K562 (cell line): Measurements from ENCODE around the gene CLSTN1. TPM values are rescaled to one million over a fixed set of nuclear protein-coding genes. Genes with fewer than 3 reads are reported as not detected.

ENCODE experiments used
- ESRRB ChIP-seq: fragments of 250-450 bp; sonication (Bioruptor Pico); IDR thresholded peaks from 2 replicates; pipeline ENCODE4 v1.5.0; 2020; ENCODE audit warnings: mild to moderate bottlenecking, moderate library complexity, borderline replicate concordance
- ETV6 ChIP-seq, 3 experiments: fragments of 150-350 bp in 1 of 3; sonication (generic) in 1 of 3; formaldehyde crosslinking in 1 of 3; IDR thresholded peaks; 2 replicates each; pipeline versions ENCODE4 v1.6.1 to v1.8.0; 2014 to 2022; ENCODE audit warnings: borderline replicate concordance in 2 of 3, low read depth in 2 of 3, antibody characterized with exemption in 1 of 3, low read length in 1 of 3, mild to moderate bottlenecking in 1 of 3, missing genetic modification reagents in 1 of 3
- FOXJ2 ChIP-seq: fragments of 200-800 bp; sonication (Bioruptor generic); IDR thresholded peaks from 2 replicates; pipeline ENCODE4 v1.6.1; 2016; ENCODE audit warnings: missing genetic modification characterization, missing compliant biosample characterization
- FUS ChIP-seq: fragments of 200-400 bp; formaldehyde crosslinking; optimal IDR thresholded peaks from 2 replicates; pipeline ENCODE3; 2017; ENCODE audit warnings: low read depth, low read length
- MCM7 ChIP-seq, 2 experiments: fragments of 450-650 bp; IDR thresholded peaks; 2 replicates each; pipeline ENCODE4 v1.6.1; 2016 to 2018
- NCOA1 ChIP-seq: fragments of 450-650 bp; IDR thresholded peaks from 2 replicates; pipeline ENCODE4 v1.6.1; 2016; ENCODE audit warnings: low read depth
- NFRKB ChIP-seq: fragments of 450-650 bp; IDR thresholded peaks from 2 replicates; pipeline ENCODE4 v1.6.1; 2016; ENCODE audit warnings: low read depth
- RB1 ChIP-seq: fragments of 450-650 bp; IDR thresholded peaks from 2 replicates; pipeline ENCODE4 v1.6.1; 2017; ENCODE audit warnings: low read depth, mild to moderate bottlenecking
- RHOXF2B ChIP-seq: fragments of 250-450 bp; sonication (Bioruptor Pico); conservative IDR thresholded peaks from 2 replicates; pipeline ENCODE4 v1.5.1; 2021
- RNF2 ChIP-seq: sonication (generic); IDR thresholded peaks from 2 replicates; pipeline ENCODE4 v1.6.1; 2016
- SAP30 ChIP-seq: fragments of 200-600 bp; sonication (generic); IDR thresholded peaks from 2 replicates; pipeline ENCODE4 v1.6.1; 2012; ENCODE audit warnings: borderline replicate concordance, low read depth, mild to moderate bottlenecking, moderate library complexity, low read length, control low read depth, inconsistent platforms; ENCODE audit not compliant: insufficient read depth, poor library complexity, severe bottlenecking
- SIN3A ChIP-seq, 2 experiments: fragments of 150-350 bp in 1 of 2; IDR thresholded peaks; 2 replicates each; pipeline ENCODE4 v1.6.1; 2011 to 2016; ENCODE audit warnings: borderline replicate concordance in 2 of 2, low read depth in 2 of 2, low read length in 2 of 2, mild to moderate bottlenecking in 2 of 2, moderate library complexity in 2 of 2; ENCODE audit not compliant: control insufficient read depth in 1 of 2
- SREBF2 ChIP-seq: sonication (generic); formaldehyde crosslinking; IDR thresholded peaks from 2 replicates; pipeline ENCODE4 v1.4.0; 2020; ENCODE audit warnings: mild to moderate bottlenecking, missing genetic modification reagents
- ZBTB12 ChIP-seq: fragments of 250-450 bp; sonication (Bioruptor Pico); IDR thresholded peaks from 2 replicates; pipeline ENCODE4 v1.4.0; 2020
- ZNF175 ChIP-seq: fragments of 200-800 bp; sonication (Bioruptor generic); IDR thresholded peaks from 2 replicates; pipeline ENCODE4 v1.6.1; 2016; ENCODE audit warnings: low read depth, mild to moderate bottlenecking, missing genetic modification characterization, missing compliant biosample characterization
- ZNF263 ChIP-seq: sonication (generic); formaldehyde crosslinking; IDR thresholded peaks from 2 replicates; pipeline ENCODE4 v1.8.0; 2022; ENCODE audit warnings: mild to moderate bottlenecking, missing genetic modification reagents, borderline replicate concordance
- ZNF695 ChIP-seq: fragments of 450-650 bp; formaldehyde crosslinking; IDR thresholded peaks from 2 replicates; pipeline ENCODE4 v1.4.0; 2020; ENCODE audit warnings: mild to moderate bottlenecking, moderate library complexity
- polyA plus RNA-seq, 8 experiments: library from polyadenylated mRNA; depleted of rRNA in 4 of 8; stranded (reverse) in 5 of 8; unstranded in 3 of 8; fragments of >200 nt; fragmentation: Nextera tagmentation in 2 of 8; fragmentation: Illumina TruSeq in 1 of 8; extraction: Ambion mirVana in 2 of 8; extraction: Trizol in 1 of 8; gene quantifications; 2 replicates each; pipeline versions ENCODE4 v1.2.1 to v1.2.3, GENCODE V29; 2011 to 2014; ENCODE audit warnings: inconsistent platforms in 1 of 8, missing spikeins in 1 of 8
- total RNA-seq, 7 experiments: library from RNA; depleted of rRNA in 6 of 7; stranded (reverse); fragments of >200 nt in 6 of 7; fragmentation: Illumina TruSeq in 2 of 7; extraction: Trizol in 2 of 7; gene quantifications; 2 replicates each; pipeline versions ENCODE4 v1.2.1 to v1.2.3, GENCODE V29; 2011 to 2021; ENCODE audit warnings: low replicate concordance in 1 of 7
- TF ChIP-seq, protein P1 (sequence below): IDR thresholded peaks from 2 replicates; pipeline ENCODE4 v1.6.1; 2014; ENCODE audit warnings: antibody characterized with exemption
- TF ChIP-seq, protein P2 (sequence below): fragments of 200-800 bp; sonication (Bioruptor generic); IDR thresholded peaks from 2 replicates; pipeline ENCODE4 v1.6.1; 2016; ENCODE audit warnings: missing genetic modification characterization, missing compliant biosample characterization

Gene CLSTN1
- total and polyA plus RNA-seq, 9 of the 15 experiments (the other 6 are each of a cell fraction or from before 2014, with no cell fraction given) = 1.1 to 32.5 (median 13.3) TPM

DNA sequence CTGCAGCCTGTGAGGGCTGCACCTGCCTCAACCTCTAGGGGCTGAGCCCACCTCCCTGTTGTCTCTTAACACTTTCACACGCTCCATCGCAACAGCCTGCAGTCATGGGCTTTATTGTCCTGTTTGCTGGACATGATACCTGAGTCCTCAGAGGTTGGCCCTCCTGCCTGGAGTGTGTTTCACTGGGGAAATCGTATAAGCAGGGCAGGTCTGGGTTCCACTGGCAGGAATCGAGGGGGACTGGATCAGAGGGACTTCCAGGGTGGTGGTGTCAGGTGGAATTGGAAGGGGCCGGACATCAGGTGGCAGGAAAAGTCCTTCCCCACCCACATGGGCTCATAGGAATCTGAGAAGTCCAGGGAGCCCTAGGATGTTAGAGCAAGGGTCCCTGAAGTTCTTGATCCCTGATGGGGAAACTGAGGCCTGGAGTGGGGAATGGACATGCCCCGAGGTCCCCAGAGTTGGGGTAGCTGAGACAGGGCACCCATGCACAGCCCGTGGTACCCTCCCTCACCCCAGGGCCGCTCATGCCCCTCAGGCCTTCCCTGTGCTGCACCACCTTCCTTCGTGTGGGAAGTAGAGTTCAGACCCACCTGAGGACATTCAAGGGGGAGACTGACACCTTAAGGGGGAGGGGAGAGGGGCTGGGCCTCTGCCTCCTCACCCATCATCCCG lies 105.6 kb downstream of the CLSTN1 start (continued):
- 0 out of 2 replicates have a peak, but pooled peaks have one; percentile 8 for TF ChIP-seq ZBTB12 (CRISPR knock-in tag)
- peak; percentile 36; the same call in 1 of the 2 replicates for TF ChIP-seq ESRRB
- TF ChIP-seq RB1 = no peak
- TF ChIP-seq SAP30 = no peak
- TF ChIP-seq NCOA1 = 0 out of 2 replicates have a peak, but pooled peaks have one; percentile 6
- TF ChIP-seq FUS = no peak
- no peak for TF ChIP-seq SREBF2 (CRISPR knock-in tag)
- TF ChIP-seq ETV6 (IDR thresholded peaks at IDR 0.05; ENCODE audit: borderline replicate concordance in 1 of 2, low read depth in 2 of 2, low read length in 1 of 2) = 0 out of 4 replicates have a peak, but pooled peaks of 1 of the 2 experiments have one; percentile 14
- no peak for TF ChIP-seq ETV6 (CRISPR knock-in tag; IDR thresholded peaks at IDR 0.05; ENCODE audit: borderline replicate concordance)
- no peak for TF ChIP-seq ZNF695 (CRISPR knock-in tag)
- TF ChIP-seq ZNF263 (CRISPR knock-in tag) = no peak; the same call in 1 of the 2 replicates
- TF ChIP-seq, protein P1, sequence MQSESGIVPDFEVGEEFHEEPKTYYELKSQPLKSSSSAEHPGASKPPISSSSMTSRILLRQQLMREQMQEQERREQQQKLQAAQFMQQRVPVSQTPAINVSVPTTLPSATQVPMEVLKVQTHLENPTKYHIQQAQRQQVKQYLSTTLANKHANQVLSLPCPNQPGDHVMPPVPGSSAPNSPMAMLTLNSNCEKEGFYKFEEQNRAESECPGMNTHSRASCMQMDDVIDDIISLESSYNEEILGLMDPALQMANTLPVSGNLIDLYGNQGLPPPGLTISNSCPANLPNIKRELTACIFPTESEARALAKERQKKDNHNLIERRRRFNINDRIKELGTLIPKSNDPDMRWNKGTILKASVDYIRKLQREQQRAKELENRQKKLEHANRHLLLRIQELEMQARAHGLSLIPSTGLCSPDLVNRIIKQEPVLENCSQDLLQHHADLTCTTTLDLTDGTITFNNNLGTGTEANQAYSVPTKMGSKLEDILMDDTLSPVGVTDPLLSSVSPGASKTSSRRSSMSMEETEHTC = no peak
- 0 out of 2 replicates have a peak, but pooled peaks have one; percentile 67 for TF ChIP-seq RHOXF2B (CRISPR knock-in tag)
- TF ChIP-seq, protein P2, sequence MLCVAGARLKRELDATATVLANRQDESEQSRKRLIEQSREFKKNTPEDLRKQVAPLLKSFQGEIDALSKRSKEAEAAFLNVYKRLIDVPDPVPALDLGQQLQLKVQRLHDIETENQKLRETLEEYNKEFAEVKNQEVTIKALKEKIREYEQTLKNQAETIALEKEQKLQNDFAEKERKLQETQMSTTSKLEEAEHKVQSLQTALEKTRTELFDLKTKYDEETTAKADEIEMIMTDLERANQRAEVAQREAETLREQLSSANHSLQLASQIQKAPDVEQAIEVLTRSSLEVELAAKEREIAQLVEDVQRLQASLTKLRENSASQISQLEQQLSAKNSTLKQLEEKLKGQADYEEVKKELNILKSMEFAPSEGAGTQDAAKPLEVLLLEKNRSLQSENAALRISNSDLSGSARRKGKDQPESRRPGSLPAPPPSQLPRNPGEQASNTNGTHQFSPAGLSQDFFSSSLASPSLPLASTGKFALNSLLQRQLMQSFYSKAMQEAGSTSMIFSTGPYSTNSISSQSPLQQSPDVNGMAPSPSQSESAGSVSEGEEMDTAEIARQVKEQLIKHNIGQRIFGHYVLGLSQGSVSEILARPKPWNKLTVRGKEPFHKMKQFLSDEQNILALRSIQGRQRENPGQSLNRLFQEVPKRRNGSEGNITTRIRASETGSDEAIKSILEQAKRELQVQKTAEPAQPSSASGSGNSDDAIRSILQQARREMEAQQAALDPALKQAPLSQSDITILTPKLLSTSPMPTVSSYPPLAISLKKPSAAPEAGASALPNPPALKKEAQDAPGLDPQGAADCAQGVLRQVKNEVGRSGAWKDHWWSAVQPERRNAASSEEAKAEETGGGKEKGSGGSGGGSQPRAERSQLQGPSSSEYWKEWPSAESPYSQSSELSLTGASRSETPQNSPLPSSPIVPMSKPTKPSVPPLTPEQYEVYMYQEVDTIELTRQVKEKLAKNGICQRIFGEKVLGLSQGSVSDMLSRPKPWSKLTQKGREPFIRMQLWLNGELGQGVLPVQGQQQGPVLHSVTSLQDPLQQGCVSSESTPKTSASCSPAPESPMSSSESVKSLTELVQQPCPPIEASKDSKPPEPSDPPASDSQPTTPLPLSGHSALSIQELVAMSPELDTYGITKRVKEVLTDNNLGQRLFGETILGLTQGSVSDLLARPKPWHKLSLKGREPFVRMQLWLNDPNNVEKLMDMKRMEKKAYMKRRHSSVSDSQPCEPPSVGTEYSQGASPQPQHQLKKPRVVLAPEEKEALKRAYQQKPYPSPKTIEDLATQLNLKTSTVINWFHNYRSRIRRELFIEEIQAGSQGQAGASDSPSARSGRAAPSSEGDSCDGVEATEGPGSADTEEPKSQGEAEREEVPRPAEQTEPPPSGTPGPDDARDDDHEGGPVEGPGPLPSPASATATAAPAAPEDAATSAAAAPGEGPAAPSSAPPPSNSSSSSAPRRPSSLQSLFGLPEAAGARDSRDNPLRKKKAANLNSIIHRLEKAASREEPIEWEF (CRISPR knock-in tag) = peak; percentile 72; the same call in 1 of the 2 replicates
- no peak for TF ChIP-seq MCM7 (IDR thresholded peaks at IDR 0.05)
- TF ChIP-seq ZNF175 (CRISPR knock-in tag) = 0 out of 2 replicates have a peak, but pooled peaks have one; percentile 56
- peak; percentile 12; the same call in 1 of the 2 replicates for TF ChIP-seq NFRKB
- TF ChIP-seq RNF2 = no peak
- 0 out of 2 replicates have a peak, but pooled peaks have one; percentile 27 for TF ChIP-seq FOXJ2 (tag)
- 0 out of 4 replicates have a peak, but pooled peaks of 1 of the 2 experiments have one; percentile 12 for TF ChIP-seq SIN3A (IDR thresholded peaks at IDR 0.05; ENCODE audit: borderline replicate concordance in 2 of 2, control insufficient read depth in 1 of 2, low read depth in 2 of 2, low read length in 2 of 2)
